WTC11 (cell line): ENCODE measurements around the gene ALOX12B.

Experiments
- AFF4 ChIP-seq: sonication (generic); formaldehyde crosslinking; IDR thresholded peaks from 2 replicates; pipeline ENCODE4 v1.8.1; 2023; ENCODE audit warnings: mild to moderate bottlenecking, missing genetic modification reagents, borderline replicate concordance
- ATF6 ChIP-seq: sonication (generic); formaldehyde crosslinking; IDR thresholded peaks from 2 replicates; pipeline ENCODE4 v1.8.1; 2023; ENCODE audit warnings: mild to moderate bottlenecking, missing genetic modification reagents
- CTCF ChIP-seq: fragments of 200-600 bp; IDR thresholded peaks from 2 replicates; pipeline ENCODE4 v1.8.0; 2022; ENCODE audit warnings: antibody characterized with exemption
- ELF4 ChIP-seq: sonication (generic); formaldehyde crosslinking; IDR thresholded peaks from 2 replicates; pipeline ENCODE4 v1.8.1; 2022; ENCODE audit warnings: low read depth, mild to moderate bottlenecking, moderate library complexity, missing genetic modification reagents
- FOXJ3 ChIP-seq: sonication (generic); formaldehyde crosslinking; IDR thresholded peaks from 2 replicates; pipeline ENCODE4 v1.9.0; 2021; ENCODE audit warnings: missing genetic modification reagents, mild to moderate bottlenecking, borderline replicate concordance
- FOXP4 ChIP-seq: sonication (generic); formaldehyde crosslinking; IDR thresholded peaks from 2 replicates; pipeline ENCODE4 v1.8.0; 2022; ENCODE audit warnings: mild to moderate bottlenecking, missing genetic modification reagents
- HMGXB4 ChIP-seq: sonication (generic); formaldehyde crosslinking; IDR thresholded peaks from 2 replicates; pipeline ENCODE4 v1.8.1; 2023; ENCODE audit warnings: mild to moderate bottlenecking, moderate library complexity, missing genetic modification reagents
- IRF1 ChIP-seq: sonication (generic); formaldehyde crosslinking; IDR thresholded peaks from 2 replicates; pipeline ENCODE4 v1.8.0; 2023; ENCODE audit warnings: missing genetic modification reagents
- NFATC4 ChIP-seq: fragments of 250-450 bp; sonication (Bioruptor Pico); IDR thresholded peaks from 2 replicates; pipeline ENCODE4 v1.9.0; 2021; ENCODE audit warnings: mild to moderate bottlenecking
- NR2C2 ChIP-seq: sonication (generic); formaldehyde crosslinking; IDR thresholded peaks from 2 replicates; pipeline ENCODE4 v1.8.0; 2022; ENCODE audit warnings: mild to moderate bottlenecking, missing genetic modification reagents
- TCF7 ChIP-seq: sonication (generic); formaldehyde crosslinking; IDR thresholded peaks from 2 replicates; pipeline ENCODE4 v1.8.0; 2022; ENCODE audit warnings: mild to moderate bottlenecking, low read depth, missing genetic modification reagents, moderate library complexity
- ZNF281 ChIP-seq: sonication (generic); formaldehyde crosslinking; IDR thresholded peaks from 2 replicates; pipeline ENCODE4 v1.8.0; 2023; ENCODE audit warnings: mild to moderate bottlenecking, missing genetic modification reagents
- ZNF423 ChIP-seq: fragments of 250-450 bp; sonication (Bioruptor Pico); IDR thresholded peaks from 2 replicates; pipeline ENCODE4 v2.1.2; 2022; ENCODE audit warnings: mild to moderate bottlenecking, moderate library complexity
- ZNF532 ChIP-seq: fragments of 250-450 bp; sonication (Bioruptor Pico); IDR thresholded peaks from 2 replicates; pipeline ENCODE4 v1.9.0; 2021; ENCODE audit warnings: mild to moderate bottlenecking, borderline replicate concordance

- TF ChIP-seq ATF6 (CRISPR knock-in tag): no peak
- TF ChIP-seq TCF7 (CRISPR knock-in tag): no peak
- TF ChIP-seq ZNF532 (CRISPR knock-in tag): no peak
- no peak for TF ChIP-seq FOXP4 (CRISPR knock-in tag)
- TF ChIP-seq CTCF: no peak
- TF ChIP-seq IRF1: no peak
- TF ChIP-seq NFATC4 (CRISPR knock-in tag): no peak
- TF ChIP-seq FOXJ3 (CRISPR knock-in tag): no peak
- TF ChIP-seq ELF4 (CRISPR knock-in tag): no peak
- no peak for TF ChIP-seq ZNF281
- TF ChIP-seq AFF4 (CRISPR knock-in tag): no peak
- no peak for TF ChIP-seq NR2C2
- no peak for TF ChIP-seq HMGXB4 (CRISPR knock-in tag)
- no peak for TF ChIP-seq ZNF423 (CRISPR knock-in tag)
Measured at GRCh38 chr17:8066841-8067775, 20.4 kb downstream of the ALOX12B start.
